ENCODE results near the gene CELA1.

- TF ChIP-seq, protein P1, sequence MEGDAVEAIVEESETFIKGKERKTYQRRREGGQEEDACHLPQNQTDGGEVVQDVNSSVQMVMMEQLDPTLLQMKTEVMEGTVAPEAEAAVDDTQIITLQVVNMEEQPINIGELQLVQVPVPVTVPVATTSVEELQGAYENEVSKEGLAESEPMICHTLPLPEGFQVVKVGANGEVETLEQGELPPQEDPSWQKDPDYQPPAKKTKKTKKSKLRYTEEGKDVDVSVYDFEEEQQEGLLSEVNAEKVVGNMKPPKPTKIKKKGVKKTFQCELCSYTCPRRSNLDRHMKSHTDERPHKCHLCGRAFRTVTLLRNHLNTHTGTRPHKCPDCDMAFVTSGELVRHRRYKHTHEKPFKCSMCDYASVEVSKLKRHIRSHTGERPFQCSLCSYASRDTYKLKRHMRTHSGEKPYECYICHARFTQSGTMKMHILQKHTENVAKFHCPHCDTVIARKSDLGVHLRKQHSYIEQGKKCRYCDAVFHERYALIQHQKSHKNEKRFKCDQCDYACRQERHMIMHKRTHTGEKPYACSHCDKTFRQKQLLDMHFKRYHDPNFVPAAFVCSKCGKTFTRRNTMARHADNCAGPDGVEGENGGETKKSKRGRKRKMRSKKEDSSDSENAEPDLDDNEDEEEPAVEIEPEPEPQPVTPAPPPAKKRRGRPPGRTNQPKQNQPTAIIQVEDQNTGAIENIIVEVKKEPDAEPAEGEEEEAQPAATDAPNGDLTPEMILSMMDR (IDR thresholded peaks at IDR 0.05) = no peak
- TF ChIP-seq REST (IDR thresholded peaks at IDR 0.05; ENCODE audit: low read depth, low read length) (no peak), JUND (IDR thresholded peaks at IDR 0.05) (no peak), ELF1 (IDR thresholded peaks at IDR 0.05) (no peak), FOXM1 (IDR thresholded peaks at IDR 0.05; ENCODE audit: low read depth) (no peak), FOXJ3 (CRISPR knock-in tag; IDR thresholded peaks at IDR 0.05) (no peak), ZBTB33 (IDR thresholded peaks at IDR 0.05; ENCODE audit: borderline replicate concordance, low read depth) (no peak), FOSL2 (IDR thresholded peaks at IDR 0.05; ENCODE audit: borderline replicate concordance, low read depth) (no peak), POLR2AphosphoS5 (IDR thresholded peaks at IDR 0.05; ENCODE audit: low read depth, low read length) (no peak), GABPA (IDR thresholded peaks at IDR 0.05; ENCODE audit: low read depth) (no peak), SMC3 (IDR thresholded peaks at IDR 0.05; ENCODE audit: low read depth, low read length) (no peak), RCOR1 (IDR thresholded peaks at IDR 0.05; ENCODE audit: low read length) (no peak), TEAD4 (IDR thresholded peaks at IDR 0.05; ENCODE audit: borderline replicate concordance, insufficient read depth) (no peak)
- TF ChIP-seq, protein P2, sequence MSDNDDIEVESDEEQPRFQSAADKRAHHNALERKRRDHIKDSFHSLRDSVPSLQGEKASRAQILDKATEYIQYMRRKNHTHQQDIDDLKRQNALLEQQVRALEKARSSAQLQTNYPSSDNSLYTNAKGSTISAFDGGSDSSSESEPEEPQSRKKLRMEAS (IDR thresholded peaks at IDR 0.05; ENCODE audit: low read depth) = no peak
Observed at GRCh38 chr12:51359851-51360250, 13.4 kb upstream of the CELA1 start.

Measured in SK-N-SH (cell line).